Astrocyte (in vitro differentiated cells and primary cell): ENCODE results near the gene RPH3AL. TPM values are rescaled to one million over a fixed set of nuclear protein-coding genes. Genes with fewer than 3 reads are reported as not detected.

Experiments used
- DNase-seq: peaks from one replicate; pipeline ENCODE4 v3.0.0-alpha.2; 2010; ENCODE audit warnings: low read depth
- FAIRE-seq: peaks from 2 replicates; lab custom pipeline; 2011; peaks lifted over from hg19 to GRCh38; lab: Jason Lieb, UNC
- H2AFZ ChIP-seq: 2 replicates; pipeline ENCODE4 v1.6.0; 2012; ENCODE audit warnings: low read depth, low read length, inconsistent platforms
- H3K27ac ChIP-seq: 2 replicates; pipeline ENCODE4 v1.5.1; 2011; ENCODE audit warnings: low read depth, low read length, inconsistent platforms
- H3K27me3 ChIP-seq: 2 replicates; pipeline ENCODE4 v1.6.0; 2011; ENCODE audit warnings: low read length, inconsistent platforms; ENCODE audit not compliant: insufficient read depth
- H3K36me3 ChIP-seq: 2 replicates; pipeline ENCODE4 v1.5.1; 2011; ENCODE audit warnings: low read length, inconsistent platforms; ENCODE audit not compliant: insufficient read depth
- H3K4me1 ChIP-seq: 2 replicates; pipeline ENCODE4 v1.5.1; 2011; ENCODE audit warnings: low read length, inconsistent platforms; ENCODE audit not compliant: insufficient read depth
- H3K4me2 ChIP-seq: 2 replicates; pipeline ENCODE4 v1.6.0; 2012; ENCODE audit warnings: low read length, inconsistent platforms
- H3K4me3 ChIP-seq: 2 replicates; pipeline ENCODE4 v1.5.1; 2011; ENCODE audit warnings: low read depth, mild to moderate bottlenecking, low read length, inconsistent platforms; ENCODE audit not compliant: insufficient read depth
- H3K79me2 ChIP-seq: 2 replicates; pipeline ENCODE4 v1.6.0; 2012; ENCODE audit warnings: mild to moderate bottlenecking, low read length, inconsistent platforms; ENCODE audit not compliant: insufficient read depth
- H3K9ac ChIP-seq: 2 replicates; pipeline ENCODE4 v1.6.0; 2012; ENCODE audit warnings: mild to moderate bottlenecking, low read length, inconsistent platforms
- H3K9me3 ChIP-seq: 2 replicates; pipeline ENCODE4 v1.5.1; 2012; ENCODE audit warnings: low read depth, mild to moderate bottlenecking, low read length, inconsistent platforms; ENCODE audit not compliant: insufficient read depth
- H4K20me1 ChIP-seq: 2 replicates; pipeline ENCODE4 v1.6.0; 2012; ENCODE audit warnings: low read length, inconsistent platforms; ENCODE audit not compliant: insufficient read depth
- H3K27ac Mint-ChIP-seq: one replicate; pipeline ENCODE4 v1.8.0; 2021; ENCODE audit warnings: mild to moderate bottlenecking, mixed read lengths; ENCODE audit not compliant: unreplicated experiment
- H3K27me3 Mint-ChIP-seq: one replicate; pipeline ENCODE4 v1.8.0; 2021; ENCODE audit warnings: low read depth, mixed read lengths; ENCODE audit not compliant: unreplicated experiment
- H3K36me3 Mint-ChIP-seq: one replicate; pipeline ENCODE4 v1.8.0; 2021; ENCODE audit warnings: low read depth, mixed read lengths; ENCODE audit not compliant: unreplicated experiment
- H3K4me1 Mint-ChIP-seq: one replicate; pipeline ENCODE4 v1.8.0; 2021; ENCODE audit warnings: low read depth, mixed read lengths; ENCODE audit not compliant: unreplicated experiment
- H3K4me3 Mint-ChIP-seq: one replicate; pipeline ENCODE4 v1.8.0; 2021; ENCODE audit warnings: mild to moderate bottlenecking, moderate library complexity, mixed read lengths; ENCODE audit not compliant: unreplicated experiment
- H3K9me3 Mint-ChIP-seq: one replicate; pipeline ENCODE4 v1.8.0; 2021; ENCODE audit warnings: mild to moderate bottlenecking, mixed read lengths; ENCODE audit not compliant: unreplicated experiment
- EZH2 ChIP-seq: IDR thresholded peaks from 2 replicates; pipeline ENCODE4 v1.6.1; 2012; ENCODE audit warnings: mild to moderate bottlenecking, low read length, inconsistent platforms; ENCODE audit not compliant: insufficient read depth
- total RNA-seq: library from RNA; stranded (reverse); gene quantifications from 2 replicates; pipeline ENCODE4 v1.2.1, GENCODE V29; 2021
- TF ChIP-seq, protein P1 (sequence below): IDR thresholded peaks from 2 replicates; pipeline ENCODE4 v1.5.1; 2011; ENCODE audit warnings: low read depth, mild to moderate bottlenecking, inconsistent platforms, low read length, moderate library complexity; ENCODE audit not compliant: insufficient read depth

RPH3AL gene
- total RNA-seq, 1 donor from 2014 or later: 3.7 TPM

DNA sequence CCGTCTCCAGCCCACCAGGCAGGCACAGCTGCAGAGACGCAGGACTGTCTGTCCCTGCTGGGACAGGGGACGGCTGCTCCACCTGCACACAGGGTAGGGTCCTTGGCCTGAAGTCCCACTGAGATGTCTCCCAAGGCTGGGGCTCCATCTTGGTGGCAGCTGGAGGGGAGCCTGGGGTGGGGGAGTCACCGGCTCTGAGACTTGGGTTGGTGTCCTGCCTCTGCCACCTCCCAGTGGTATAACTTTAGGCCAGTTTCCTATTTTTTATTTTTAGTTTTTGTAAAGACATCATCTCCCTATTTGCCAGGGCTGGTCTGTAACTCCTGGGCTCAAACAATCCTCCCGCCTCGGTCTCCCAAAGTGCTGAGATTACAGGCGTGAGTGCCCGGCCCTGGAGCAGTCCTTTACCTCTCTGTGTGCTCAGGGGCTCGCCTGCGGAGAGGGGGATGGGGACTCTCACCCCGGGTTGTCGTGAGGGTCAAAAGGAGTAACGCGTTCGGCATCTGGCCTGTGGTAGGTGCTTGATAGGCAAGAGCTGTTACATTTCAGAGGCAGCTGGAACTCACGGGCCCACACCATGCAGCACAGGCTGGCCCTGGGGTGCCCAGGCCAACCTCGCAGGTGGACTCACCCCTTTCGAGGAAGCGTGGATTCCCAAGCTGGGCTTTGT lies 124.5 kb downstream of the RPH3AL start:
- FAIRE-seq (no peak), DNase-seq (no peak)
- H3K4me3 Mint-ChIP-seq: no peak overlapping the region
- no peaks in the 10 kb centered on the region for H3K27me3 ChIP-seq
- H3K4me1 ChIP-seq: peaks cover 6% of the 10 kb centered on the region
- no peaks in the 10 kb centered on the region for H3K36me3 Mint-ChIP-seq
- H3K9ac ChIP-seq: no peak overlapping the region
- no peaks in the 10 kb centered on the region for H3K9me3 ChIP-seq
- H3K36me3 ChIP-seq: no peaks in the 10 kb centered on the region
- no peaks in the 10 kb centered on the region for H4K20me1 ChIP-seq
- H3K27me3 Mint-ChIP-seq: peaks cover 29% of the 10 kb centered on the region
- no peak overlapping the region for H2AFZ ChIP-seq
- no peak overlapping the region for H3K27ac ChIP-seq
- H3K9me3 Mint-ChIP-seq: peaks cover 2% of the 10 kb centered on the region
- TF ChIP-seq EZH2: no peak
- TF ChIP-seq, protein P1, sequence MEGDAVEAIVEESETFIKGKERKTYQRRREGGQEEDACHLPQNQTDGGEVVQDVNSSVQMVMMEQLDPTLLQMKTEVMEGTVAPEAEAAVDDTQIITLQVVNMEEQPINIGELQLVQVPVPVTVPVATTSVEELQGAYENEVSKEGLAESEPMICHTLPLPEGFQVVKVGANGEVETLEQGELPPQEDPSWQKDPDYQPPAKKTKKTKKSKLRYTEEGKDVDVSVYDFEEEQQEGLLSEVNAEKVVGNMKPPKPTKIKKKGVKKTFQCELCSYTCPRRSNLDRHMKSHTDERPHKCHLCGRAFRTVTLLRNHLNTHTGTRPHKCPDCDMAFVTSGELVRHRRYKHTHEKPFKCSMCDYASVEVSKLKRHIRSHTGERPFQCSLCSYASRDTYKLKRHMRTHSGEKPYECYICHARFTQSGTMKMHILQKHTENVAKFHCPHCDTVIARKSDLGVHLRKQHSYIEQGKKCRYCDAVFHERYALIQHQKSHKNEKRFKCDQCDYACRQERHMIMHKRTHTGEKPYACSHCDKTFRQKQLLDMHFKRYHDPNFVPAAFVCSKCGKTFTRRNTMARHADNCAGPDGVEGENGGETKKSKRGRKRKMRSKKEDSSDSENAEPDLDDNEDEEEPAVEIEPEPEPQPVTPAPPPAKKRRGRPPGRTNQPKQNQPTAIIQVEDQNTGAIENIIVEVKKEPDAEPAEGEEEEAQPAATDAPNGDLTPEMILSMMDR: no peak
- H3K4me1 Mint-ChIP-seq: peaks cover 7% of the 10 kb centered on the region
- no peak overlapping the region for H3K4me2 ChIP-seq
- no peaks in the 10 kb centered on the region for H3K79me2 ChIP-seq
- H3K27ac Mint-ChIP-seq: no peak overlapping the region
- no peak overlapping the region for H3K4me3 ChIP-seq

DNA sequence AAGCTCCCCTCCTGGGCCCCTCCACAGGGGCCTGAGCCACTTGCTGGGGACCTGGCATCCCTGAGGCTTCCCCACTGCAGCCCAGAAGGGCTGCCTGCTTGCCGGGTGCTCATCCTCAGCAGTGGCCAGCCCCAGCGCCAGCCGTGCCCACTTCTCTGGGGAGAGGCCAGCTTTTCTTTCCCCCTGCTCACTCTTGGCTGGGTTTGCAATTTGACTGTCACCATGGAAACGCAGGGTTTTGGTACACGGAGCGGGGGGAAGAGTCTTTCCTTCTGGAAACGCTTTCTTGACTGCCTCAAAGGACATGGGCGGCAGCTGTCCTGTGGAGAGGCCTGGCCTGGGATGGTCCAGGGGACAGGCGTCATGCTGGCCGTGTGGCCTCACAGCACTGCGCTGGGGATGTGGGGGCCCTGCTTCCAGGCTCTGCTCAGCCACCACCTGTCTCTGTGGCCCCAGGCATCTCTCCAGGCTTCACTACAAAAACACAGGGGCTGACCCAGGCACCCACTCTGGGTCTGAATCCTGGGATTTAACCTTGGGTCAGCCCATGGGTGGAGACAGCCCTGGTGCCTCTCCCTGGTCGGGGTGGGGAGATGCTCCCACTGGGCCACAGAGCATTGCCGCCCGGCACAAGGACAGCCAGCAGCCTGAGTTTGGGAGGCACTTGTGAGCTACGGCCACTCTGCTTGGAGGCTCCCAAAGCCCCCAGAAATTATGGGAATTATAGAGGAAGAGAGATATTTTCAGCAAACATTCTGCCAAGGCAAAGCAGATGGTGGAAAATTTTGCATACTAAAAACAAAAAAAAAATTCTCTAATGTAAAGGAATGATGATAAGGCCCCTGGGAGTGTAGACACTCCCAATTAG lies 125.3 kb downstream of the RPH3AL start:
- DNase-seq (no peak), FAIRE-seq (no peak)
- no peak overlapping the region for H3K27ac ChIP-seq
- no peaks in the 10 kb centered on the region for H3K27me3 ChIP-seq
- H3K4me3 Mint-ChIP-seq: no peak overlapping the region
- peaks cover 27% of the 10 kb centered on the region for H3K27me3 Mint-ChIP-seq
- no peak overlapping the region for H3K9ac ChIP-seq
- H3K79me2 ChIP-seq: no peaks in the 10 kb centered on the region
- no peak overlapping the region for H3K4me3 ChIP-seq
- no peak for TF ChIP-seq EZH2
- TF ChIP-seq, protein P1: no peak
- no peaks in the 10 kb centered on the region for H3K9me3 ChIP-seq
- peaks cover 2% of the 10 kb centered on the region for H3K9me3 Mint-ChIP-seq
- no peak overlapping the region for H3K27ac Mint-ChIP-seq
- no peak overlapping the region for H3K4me2 ChIP-seq
- H2AFZ ChIP-seq: no peak overlapping the region
- H4K20me1 ChIP-seq: no peaks in the 10 kb centered on the region
- no peaks in the 10 kb centered on the region for H3K4me1 Mint-ChIP-seq
- H3K36me3 Mint-ChIP-seq: no peaks in the 10 kb centered on the region
- no peaks in the 10 kb centered on the region for H3K36me3 ChIP-seq
- peaks cover 6% of the 10 kb centered on the region for H3K4me1 ChIP-seq
